Measurements from ENCODE around the gene PCBD1. TPM values are rescaled to one million over a fixed set of nuclear protein-coding genes. Genes with fewer than 3 reads are reported as not detected.

The PCBD1 gene
- total and polyA plus RNA-seq, 2 experiments from 2014 or later: 33.3 to 78.5 TPM

DNA sequence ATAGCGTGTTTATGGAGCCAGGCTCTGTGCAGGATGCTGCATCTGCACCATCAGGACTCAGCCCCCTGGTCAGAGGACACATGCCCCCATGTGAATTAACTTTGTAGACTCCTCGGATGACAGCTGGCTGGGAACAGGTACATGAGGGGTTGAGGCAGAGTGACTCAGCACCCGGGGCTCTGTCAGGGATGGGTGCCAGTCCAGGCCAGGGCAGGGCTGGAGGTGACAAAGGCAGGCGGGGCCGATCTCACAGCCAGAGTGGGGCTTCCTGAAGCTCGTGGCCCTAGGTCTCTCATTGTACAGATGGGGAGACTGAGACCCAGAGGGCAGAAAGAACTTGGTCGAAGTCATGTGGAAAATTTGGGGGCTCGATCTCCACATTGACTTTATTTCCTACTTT lies 35.3 kb upstream of the PCBD1 start (continued):
- TF ChIP-seq, protein P1, sequence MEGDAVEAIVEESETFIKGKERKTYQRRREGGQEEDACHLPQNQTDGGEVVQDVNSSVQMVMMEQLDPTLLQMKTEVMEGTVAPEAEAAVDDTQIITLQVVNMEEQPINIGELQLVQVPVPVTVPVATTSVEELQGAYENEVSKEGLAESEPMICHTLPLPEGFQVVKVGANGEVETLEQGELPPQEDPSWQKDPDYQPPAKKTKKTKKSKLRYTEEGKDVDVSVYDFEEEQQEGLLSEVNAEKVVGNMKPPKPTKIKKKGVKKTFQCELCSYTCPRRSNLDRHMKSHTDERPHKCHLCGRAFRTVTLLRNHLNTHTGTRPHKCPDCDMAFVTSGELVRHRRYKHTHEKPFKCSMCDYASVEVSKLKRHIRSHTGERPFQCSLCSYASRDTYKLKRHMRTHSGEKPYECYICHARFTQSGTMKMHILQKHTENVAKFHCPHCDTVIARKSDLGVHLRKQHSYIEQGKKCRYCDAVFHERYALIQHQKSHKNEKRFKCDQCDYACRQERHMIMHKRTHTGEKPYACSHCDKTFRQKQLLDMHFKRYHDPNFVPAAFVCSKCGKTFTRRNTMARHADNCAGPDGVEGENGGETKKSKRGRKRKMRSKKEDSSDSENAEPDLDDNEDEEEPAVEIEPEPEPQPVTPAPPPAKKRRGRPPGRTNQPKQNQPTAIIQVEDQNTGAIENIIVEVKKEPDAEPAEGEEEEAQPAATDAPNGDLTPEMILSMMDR (conservative IDR thresholded peaks at IDR 0.05; ENCODE audit: low read depth in 2 of 2): no peak
- TF ChIP-seq, protein P2, sequence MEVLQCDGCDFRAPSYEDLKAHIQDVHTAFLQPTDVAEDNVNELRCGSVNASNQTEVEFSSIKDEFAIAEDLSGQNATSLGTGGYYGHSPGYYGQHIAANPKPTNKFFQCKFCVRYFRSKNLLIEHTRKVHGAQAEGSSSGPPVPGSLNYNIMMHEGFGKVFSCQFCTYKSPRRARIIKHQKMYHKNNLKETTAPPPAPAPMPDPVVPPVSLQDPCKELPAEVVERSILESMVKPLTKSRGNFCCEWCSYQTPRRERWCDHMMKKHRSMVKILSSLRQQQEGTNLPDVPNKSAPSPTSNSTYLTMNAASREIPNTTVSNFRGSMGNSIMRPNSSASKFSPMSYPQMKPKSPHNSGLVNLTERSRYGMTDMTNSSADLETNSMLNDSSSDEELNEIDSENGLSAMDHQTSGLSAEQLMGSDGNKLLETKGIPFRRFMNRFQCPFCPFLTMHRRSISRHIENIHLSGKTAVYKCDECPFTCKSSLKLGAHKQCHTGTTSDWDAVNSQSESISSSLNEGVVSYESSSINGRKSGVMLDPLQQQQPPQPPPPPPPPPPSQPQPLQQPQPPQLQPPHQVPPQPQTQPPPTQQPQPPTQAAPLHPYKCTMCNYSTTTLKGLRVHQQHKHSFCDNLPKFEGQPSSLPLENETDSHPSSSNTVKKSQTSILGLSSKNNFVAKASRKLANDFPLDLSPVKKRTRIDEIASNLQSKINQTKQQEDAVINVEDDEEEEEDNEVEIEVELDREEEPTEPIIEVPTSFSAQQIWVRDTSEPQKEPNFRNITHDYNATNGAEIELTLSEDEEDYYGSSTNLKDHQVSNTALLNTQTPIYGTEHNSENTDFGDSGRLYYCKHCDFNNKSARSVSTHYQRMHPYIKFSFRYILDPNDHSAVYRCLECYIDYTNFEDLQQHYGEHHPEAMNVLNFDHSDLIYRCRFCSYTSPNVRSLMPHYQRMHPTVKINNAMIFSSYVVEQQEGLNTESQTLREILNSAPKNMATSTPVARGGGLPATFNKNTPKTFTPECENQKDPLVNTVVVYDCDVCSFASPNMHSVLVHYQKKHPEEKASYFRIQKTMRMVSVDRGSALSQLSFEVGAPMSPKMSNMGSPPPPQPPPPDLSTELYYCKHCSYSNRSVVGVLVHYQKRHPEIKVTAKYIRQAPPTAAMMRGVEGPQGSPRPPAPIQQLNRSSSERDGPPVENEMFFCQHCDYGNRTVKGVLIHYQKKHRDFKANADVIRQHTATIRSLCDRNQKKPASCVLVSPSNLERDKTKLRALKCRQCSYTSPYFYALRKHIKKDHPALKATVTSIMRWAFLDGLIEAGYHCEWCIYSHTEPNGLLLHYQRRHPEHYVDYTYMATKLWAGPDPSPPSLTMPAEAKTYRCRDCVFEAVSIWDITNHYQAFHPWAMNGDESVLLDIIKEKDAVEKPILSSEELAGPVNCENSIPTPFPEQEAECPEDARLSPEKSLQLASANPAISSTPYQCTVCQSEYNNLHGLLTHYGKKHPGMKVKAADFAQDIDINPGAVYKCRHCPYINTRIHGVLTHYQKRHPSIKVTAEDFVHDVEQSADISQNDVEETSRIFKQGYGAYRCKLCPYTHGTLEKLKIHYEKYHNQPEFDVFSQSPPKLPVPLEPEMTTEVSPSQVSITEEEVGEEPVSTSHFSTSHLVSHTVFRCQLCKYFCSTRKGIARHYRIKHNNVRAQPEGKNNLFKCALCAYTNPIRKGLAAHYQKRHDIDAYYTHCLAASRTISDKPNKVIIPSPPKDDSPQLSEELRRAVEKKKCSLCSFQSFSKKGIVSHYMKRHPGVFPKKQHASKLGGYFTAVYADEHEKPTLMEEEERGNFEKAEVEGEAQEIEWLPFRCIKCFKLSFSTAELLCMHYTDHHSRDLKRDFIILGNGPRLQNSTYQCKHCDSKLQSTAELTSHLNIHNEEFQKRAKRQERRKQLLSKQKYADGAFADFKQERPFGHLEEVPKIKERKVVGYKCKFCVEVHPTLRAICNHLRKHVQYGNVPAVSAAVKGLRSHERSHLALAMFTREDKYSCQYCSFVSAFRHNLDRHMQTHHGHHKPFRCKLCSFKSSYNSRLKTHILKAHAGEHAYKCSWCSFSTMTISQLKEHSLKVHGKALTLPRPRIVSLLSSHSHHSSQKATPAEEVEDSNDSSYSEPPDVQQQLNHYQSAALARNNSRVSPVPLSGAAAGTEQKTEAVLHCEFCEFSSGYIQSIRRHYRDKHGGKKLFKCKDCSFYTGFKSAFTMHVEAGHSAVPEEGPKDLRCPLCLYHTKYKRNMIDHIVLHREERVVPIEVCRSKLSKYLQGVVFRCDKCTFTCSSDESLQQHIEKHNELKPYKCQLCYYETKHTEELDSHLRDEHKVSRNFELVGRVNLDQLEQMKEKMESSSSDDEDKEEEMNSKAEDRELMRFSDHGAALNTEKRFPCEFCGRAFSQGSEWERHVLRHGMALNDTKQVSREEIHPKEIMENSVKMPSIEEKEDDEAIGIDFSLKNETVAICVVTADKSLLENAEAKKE (CRISPR knock-in tag; IDR thresholded peaks at IDR 0.05): no peak
- no peak for TF ChIP-seq NANOG (IDR thresholded peaks at IDR 0.05; ENCODE audit: borderline replicate concordance)
- TF ChIP-seq CREB1 (CRISPR knock-in tag; IDR thresholded peaks at IDR 0.05; ENCODE audit: low read depth): no peak
- TF ChIP-seq STAT1 (IDR thresholded peaks at IDR 0.05; ENCODE audit: unreplicated experiment): no peak

DNA sequence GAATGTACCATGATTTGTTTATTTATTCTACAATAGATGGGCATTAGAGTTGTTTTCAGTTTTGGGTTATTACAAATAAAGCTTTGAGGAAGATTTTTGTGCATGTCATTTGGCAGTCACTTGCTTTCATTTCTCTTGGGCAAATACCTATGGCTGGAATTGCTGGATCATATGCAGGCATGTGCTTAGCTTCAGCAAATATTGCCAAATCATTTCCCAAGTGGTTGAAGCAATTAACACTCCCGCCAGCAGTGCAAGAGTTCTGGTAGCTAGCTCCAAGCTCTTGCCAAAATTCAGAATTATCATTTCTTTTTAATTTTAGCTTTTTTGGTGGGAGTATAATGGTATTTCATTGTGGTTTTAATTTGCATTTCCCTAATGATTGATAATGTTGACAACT lies 32.9 kb upstream of the PCBD1 start:
- Histone ChIP-seq H3F3A (replicated peaks; ENCODE audit: low read depth) (no peaks in the 10 kb centered on the region), H3K4me2 (no peak overlapping the region), H4K20me1 (replicated peaks; ENCODE audit: insufficient read depth) (no peaks in the 10 kb centered on the region), H3K27ac (ENCODE audit: low read depth) (no peak overlapping the region), H3K36me3 (ENCODE audit: insufficient read depth) (no peaks in the 10 kb centered on the region), H3K27me3 (ENCODE audit: insufficient read depth) (no peaks in the 10 kb centered on the region), H3K79me2 (replicated peaks; ENCODE audit: insufficient read depth) (no peaks in the 10 kb centered on the region), H2AFZ (no peak overlapping the region), H3K4me3 (no peak overlapping the region), H3K9me2 (ENCODE audit: insufficient read depth) (no peaks in the 10 kb centered on the region), H3K4me1 (ENCODE audit: insufficient read depth) (no peaks in the 10 kb centered on the region)
- no peaks in the 10 kb centered on the region; the same call in 2 of the 3 replicates for H3K9me3 Mint-ChIP-seq
- H3K27me3 Mint-ChIP-seq (ENCODE audit: insufficient read depth, low read depth, poor library complexity): peaks cover 8% of the 10 kb centered on the region
- H3K4me3 Mint-ChIP-seq: no peak overlapping the region
- DNase-seq (ENCODE audit: low spot score) (no peak), ATAC-seq (no peak)
- peaks cover 3% of the 10 kb centered on the region; the same call in 1 of the 3 replicates for H3K4me1 Mint-ChIP-seq
- H3K36me3 Mint-ChIP-seq (ENCODE audit: low read depth): no peaks in the 10 kb centered on the region
- no peak overlapping the region for H3K27ac Mint-ChIP-seq
- TF ChIP-seq STAT1 (IDR thresholded peaks at IDR 0.05; ENCODE audit: unreplicated experiment) (no peak), NANOG (IDR thresholded peaks at IDR 0.05; ENCODE audit: borderline replicate concordance) (no peak), JUNB (IDR thresholded peaks at IDR 0.05; ENCODE audit: unreplicated experiment) (no peak)
- TF ChIP-seq, protein P3, sequence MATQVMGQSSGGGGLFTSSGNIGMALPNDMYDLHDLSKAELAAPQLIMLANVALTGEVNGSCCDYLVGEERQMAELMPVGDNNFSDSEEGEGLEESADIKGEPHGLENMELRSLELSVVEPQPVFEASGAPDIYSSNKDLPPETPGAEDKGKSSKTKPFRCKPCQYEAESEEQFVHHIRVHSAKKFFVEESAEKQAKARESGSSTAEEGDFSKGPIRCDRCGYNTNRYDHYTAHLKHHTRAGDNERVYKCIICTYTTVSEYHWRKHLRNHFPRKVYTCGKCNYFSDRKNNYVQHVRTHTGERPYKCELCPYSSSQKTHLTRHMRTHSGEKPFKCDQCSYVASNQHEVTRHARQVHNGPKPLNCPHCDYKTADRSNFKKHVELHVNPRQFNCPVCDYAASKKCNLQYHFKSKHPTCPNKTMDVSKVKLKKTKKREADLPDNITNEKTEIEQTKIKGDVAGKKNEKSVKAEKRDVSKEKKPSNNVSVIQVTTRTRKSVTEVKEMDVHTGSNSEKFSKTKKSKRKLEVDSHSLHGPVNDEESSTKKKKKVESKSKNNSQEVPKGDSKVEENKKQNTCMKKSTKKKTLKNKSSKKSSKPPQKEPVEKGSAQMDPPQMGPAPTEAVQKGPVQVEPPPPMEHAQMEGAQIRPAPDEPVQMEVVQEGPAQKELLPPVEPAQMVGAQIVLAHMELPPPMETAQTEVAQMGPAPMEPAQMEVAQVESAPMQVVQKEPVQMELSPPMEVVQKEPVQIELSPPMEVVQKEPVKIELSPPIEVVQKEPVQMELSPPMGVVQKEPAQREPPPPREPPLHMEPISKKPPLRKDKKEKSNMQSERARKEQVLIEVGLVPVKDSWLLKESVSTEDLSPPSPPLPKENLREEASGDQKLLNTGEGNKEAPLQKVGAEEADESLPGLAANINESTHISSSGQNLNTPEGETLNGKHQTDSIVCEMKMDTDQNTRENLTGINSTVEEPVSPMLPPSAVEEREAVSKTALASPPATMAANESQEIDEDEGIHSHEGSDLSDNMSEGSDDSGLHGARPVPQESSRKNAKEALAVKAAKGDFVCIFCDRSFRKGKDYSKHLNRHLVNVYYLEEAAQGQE (IDR thresholded peaks at IDR 0.05; ENCODE audit: unreplicated experiment): no peak

All from GM23338 (cell line).